Stomach (tissue), 9 donors: ENCODE data around the gene AKT1S1. TPM values are rescaled to one million over a fixed set of nuclear protein-coding genes. Genes with fewer than 3 reads are reported as not detected.
A peak's percentile ranks its signal among the peaks of the same experiment; 100 is the strongest.

Experiments
- DNase-seq, 2 donors: peaks; one replicate each; pipeline versions ENCODE4 v3.0.0 to v3.0.0-alpha.2; 2013 to 2019
- H3K27ac ChIP-seq, 5 donors: fragments of 200-600 bp in 4 of 5; sonication (generic) in 4 of 5; one replicate each; pipeline ENCODE4 v1.5.1; 2013 to 2019; ENCODE audit warnings: mild to moderate bottlenecking in 1 of 5, moderate library complexity in 1 of 5
- H3K27me3 ChIP-seq, 3 donors: fragments of 200-600 bp; sonication (generic); one replicate each; pipeline ENCODE4 v1.5.1; 2017 to 2019; ENCODE audit warnings: mixed run types in 1 of 3
- H3K36me3 ChIP-seq, 4 donors: fragments of 200-600 bp; sonication (generic); 1 replicate in 3 of 4; 2 replicates in 1 of 4; pipeline ENCODE4 v1.5.1; 2016 to 2019
- H3K4me1 ChIP-seq, 4 donors: fragments of 200-600 bp; sonication (generic); one replicate each; pipeline ENCODE4 v1.5.1; 2016 to 2019
- H3K4me3 ChIP-seq, 4 donors: fragments of 200-600 bp; sonication (generic) in 3 of 4; one replicate each; pipeline ENCODE4 v1.5.1; 2016 to 2019; ENCODE audit warnings: mild to moderate bottlenecking in 1 of 4
- H3K9me3 ChIP-seq, 4 donors: fragments of 200-600 bp; sonication (generic); one replicate each; pipeline ENCODE4 v1.5.1; 2016 to 2019
- EP300 ChIP-seq: sonication (generic); formaldehyde crosslinking; IDR thresholded peaks from one replicate; pipeline ENCODE4 v1.6.1; 2017; ENCODE audit warnings: antibody characterized with exemption
- POLR2A ChIP-seq, 4 donors: fragments of 450-650 bp; IDR thresholded peaks; one replicate each; pipeline ENCODE4 v1.6.1; 2016; ENCODE audit warnings: antibody characterized with exemption in 4 of 4, control low read depth in 2 of 4, mild to moderate bottlenecking in 1 of 4, moderate library complexity in 1 of 4
- POLR2AphosphoS5 ChIP-seq, 3 donors: sonication (generic); formaldehyde crosslinking; IDR thresholded peaks; one replicate each; pipeline ENCODE4 v1.6.1; 2016; ENCODE audit warnings: antibody characterized with exemption in 3 of 3
- WGBS, 5 donors: extraction: QIAGEN DNeasy Blood & Tissue Kit in 3 of 5; methylation state at CpG; one replicate each; pipeline versions ENCODE4 v1.1.5 to v1.1.7; 2013 to 2018; 5-methylcytosine and 5-hydroxymethylcytosine counted together
- intact Hi-C: fragments of 100-400 bp; cut with DNase I; formaldehyde crosslinking; loops from one replicate; pipeline ENCODE4 v1.15.1; 2023; ENCODE audit warnings: low total_unique reads
- polyA plus RNA-seq, 3 donors: library from polyadenylated mRNA; stranded (reverse); fragments of 200-250 nt; gene quantifications; one replicate each; pipeline ENCODE4 v1.2.3, GENCODE V29; 2013
- total RNA-seq, 5 donors: library from RNA; depleted of rRNA; stranded (reverse); fragments of >200 nt; gene quantifications; one replicate each; pipeline versions ENCODE4 v1.1.0 to v1.2.3, GENCODE V29; 2014 to 2016
- TF ChIP-seq, protein P1 (sequence below), 7 experiments: fragments of 450-650 bp in 4 of 7; fragments of 200-600 bp in 3 of 7; sonication (generic) in 3 of 7; IDR thresholded peaks; one replicate each; pipeline ENCODE4 v1.5.1; 2016 to 2019; ENCODE audit warnings: antibody characterized with exemption in 7 of 7, control low read depth in 2 of 7, mild to moderate bottlenecking in 1 of 7
- donor health status: healthy with polysubstance abuse.
- donor health status: Bipolar disorder and iron deficiency.
- donor health status: healthy.

Gene AKT1S1
- total and polyA plus RNA-seq, 8 donors: 3.5 to 63.7 (median 29.1) TPM

DNA sequence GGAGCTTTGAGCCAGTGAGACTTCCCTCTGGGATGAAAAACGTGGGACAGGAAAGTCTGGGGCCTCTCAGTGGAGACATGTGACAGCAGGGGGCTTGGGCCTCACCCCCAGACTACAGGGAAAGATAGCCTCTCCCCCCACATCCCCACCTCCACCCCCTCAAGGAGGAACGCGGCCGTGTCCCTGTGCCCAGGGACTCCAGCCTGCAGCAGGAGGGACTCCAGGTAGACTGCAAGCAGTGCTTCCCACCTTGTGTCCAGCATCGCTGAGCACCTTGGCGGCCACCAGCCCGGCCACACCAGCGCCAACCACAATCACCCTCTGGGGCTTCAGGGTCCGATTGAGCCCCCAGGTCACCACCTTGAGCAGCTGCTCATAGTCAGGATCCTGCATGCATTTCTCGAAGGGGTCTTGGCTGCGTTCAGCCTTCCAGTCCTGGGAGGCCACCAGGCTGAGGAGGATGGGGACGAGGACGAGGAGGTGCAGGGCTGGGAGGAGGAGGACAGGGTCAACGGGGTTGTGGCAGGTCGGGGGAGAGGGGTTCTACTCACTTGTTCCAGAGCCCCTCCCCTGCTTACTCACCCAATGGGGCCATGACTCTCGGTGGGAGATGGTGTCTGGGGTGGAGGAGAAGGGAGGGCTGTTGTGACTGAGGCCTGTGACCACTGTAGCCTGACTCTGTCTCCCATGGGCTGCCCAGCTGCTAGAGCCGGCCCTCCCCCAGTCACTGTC, 18.6 kb upstream of the AKT1S1 start:
- DNase-seq: no peak
- TF ChIP-seq, protein P1, sequence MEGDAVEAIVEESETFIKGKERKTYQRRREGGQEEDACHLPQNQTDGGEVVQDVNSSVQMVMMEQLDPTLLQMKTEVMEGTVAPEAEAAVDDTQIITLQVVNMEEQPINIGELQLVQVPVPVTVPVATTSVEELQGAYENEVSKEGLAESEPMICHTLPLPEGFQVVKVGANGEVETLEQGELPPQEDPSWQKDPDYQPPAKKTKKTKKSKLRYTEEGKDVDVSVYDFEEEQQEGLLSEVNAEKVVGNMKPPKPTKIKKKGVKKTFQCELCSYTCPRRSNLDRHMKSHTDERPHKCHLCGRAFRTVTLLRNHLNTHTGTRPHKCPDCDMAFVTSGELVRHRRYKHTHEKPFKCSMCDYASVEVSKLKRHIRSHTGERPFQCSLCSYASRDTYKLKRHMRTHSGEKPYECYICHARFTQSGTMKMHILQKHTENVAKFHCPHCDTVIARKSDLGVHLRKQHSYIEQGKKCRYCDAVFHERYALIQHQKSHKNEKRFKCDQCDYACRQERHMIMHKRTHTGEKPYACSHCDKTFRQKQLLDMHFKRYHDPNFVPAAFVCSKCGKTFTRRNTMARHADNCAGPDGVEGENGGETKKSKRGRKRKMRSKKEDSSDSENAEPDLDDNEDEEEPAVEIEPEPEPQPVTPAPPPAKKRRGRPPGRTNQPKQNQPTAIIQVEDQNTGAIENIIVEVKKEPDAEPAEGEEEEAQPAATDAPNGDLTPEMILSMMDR (IDR thresholded peaks at IDR 0.05): no peak
- TF ChIP-seq POLR2AphosphoS5 (IDR thresholded peaks at IDR 0.05): no peak
- no peak for TF ChIP-seq EP300
- Histone ChIP-seq H3K4me1 (peaks cover 12 to 25% (median 18%) of the 10 kb centered on the region in 4 donors), H3K36me3 (no peaks in the 10 kb centered on the region), H3K27me3 (peaks cover 0 to 29% (median 4%) of the 10 kb centered on the region in 3 donors), H3K4me3 (no peak overlapping the region), H3K27ac (peak overlapping the region in 1 of 5 donors; percentile 66), H3K9me3 (no peaks in the 10 kb centered on the region)
- 62 to 75% (median 65%) methylated on average over 14 to 17 of the region's 17 CpGs for WGBS, 5 donors
- intact Hi-C loops: no loop called here

DNA sequence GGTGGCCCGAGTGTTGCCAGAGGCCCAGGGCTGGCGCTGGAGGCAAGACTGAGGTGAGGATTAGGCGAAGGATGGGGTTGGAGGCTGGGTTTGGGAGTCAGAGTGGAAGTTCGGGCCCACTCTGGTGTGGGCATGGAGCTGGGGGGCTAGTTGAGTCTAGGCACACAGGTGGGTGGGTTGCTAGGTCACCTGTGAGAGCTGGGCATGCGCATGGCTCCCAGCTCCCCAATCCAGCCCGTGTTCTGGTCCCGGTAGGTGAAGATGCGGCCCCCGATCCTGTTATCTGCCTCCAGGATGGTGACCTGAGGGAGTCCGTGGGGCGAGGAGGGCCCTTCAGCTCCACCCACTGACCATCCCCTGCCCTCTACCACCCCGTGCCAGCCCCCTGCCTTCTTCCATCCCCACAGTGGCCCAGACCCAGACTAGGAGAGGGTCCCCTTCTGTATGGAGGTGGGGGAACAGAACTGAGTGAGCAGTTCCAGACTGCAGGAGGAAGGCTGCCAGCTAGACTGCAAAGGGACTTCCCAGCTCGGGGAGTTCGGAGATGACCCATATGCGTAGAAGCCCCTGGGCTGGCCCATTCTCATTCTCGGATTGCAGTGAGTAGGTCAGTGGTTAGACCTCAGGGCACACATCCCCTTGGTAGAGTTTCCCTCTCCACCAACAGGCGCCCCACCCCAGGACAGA, 17.9 kb upstream of the AKT1S1 start:
- Histone ChIP-seq H3K9me3 (no peaks in the 10 kb centered on the region), H3K36me3 (no peaks in the 10 kb centered on the region), H3K4me3 (no peak overlapping the region), H3K4me1 (peaks cover 19 to 32% (median 25%) of the 10 kb centered on the region in 4 donors), H3K27me3 (peaks cover 0 to 36% (median 11%) of the 10 kb centered on the region in 3 donors), H3K27ac (no peak overlapping the region)
- no peak for DNase-seq
- TF ChIP-seq POLR2A (IDR thresholded peaks at IDR 0.05): no peak
- TF ChIP-seq, protein P1 (IDR thresholded peaks at IDR 0.05): no peak
- TF ChIP-seq POLR2AphosphoS5 (IDR thresholded peaks at IDR 0.05): no peak
- TF ChIP-seq EP300: no peak
- WGBS, 5 donors: 75 to 88% (median 81%) methylated on average over 13 to 17 of the region's 17 CpGs
- intact Hi-C loops: no loop called here

DNA sequence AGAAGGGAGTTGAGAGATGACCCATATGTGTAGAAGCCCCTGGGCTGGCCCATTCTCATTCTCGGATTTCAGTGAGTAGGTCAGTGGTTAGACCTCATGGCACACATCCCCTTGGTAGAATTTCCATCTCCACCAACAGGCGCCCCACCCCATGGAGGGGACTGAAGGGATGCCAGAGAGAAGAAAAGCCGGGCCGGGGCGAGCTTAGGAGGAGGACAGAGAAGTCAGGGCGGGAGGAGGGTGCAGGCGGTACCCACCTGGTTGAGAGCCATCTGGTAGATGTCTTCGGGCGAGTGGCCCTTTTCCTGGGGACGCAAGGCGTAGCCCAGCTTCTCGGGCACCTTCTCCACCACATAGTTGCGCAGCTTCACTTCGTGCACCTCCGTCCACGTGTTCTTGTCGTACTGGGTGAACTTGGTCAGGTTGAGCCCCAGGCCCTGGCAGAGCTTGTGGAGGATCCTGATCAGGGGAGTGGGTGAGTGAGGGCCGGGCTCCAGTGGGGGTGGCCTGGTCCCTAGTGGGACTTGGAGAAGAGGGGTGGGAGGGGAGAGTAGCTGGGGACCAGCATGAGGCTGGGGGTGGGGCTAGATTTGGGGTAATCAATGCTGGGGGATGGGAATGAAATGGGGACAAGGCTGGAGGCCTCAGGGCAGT, 17.0 kb upstream of the AKT1S1 start:
- no peaks in the 10 kb centered on the region for H3K36me3 ChIP-seq
- 91 to 93% (median 92%) methylated on average over 18 of the region's 18 CpGs for WGBS, 5 donors
- peaks cover 19 to 37% (median 30%) of the 10 kb centered on the region in 4 donors for H3K4me1 ChIP-seq
- H3K4me3 ChIP-seq: no peak overlapping the region
- DNase-seq: no peak
- TF ChIP-seq POLR2A (IDR thresholded peaks at IDR 0.05) (no peak), EP300 (no peak), POLR2AphosphoS5 (IDR thresholded peaks at IDR 0.05) (no peak)
- TF ChIP-seq, protein P1 (IDR thresholded peaks at IDR 0.05): no peak
- no peak overlapping the region for H3K27ac ChIP-seq
- peaks cover 0 to 41% (median 16%) of the 10 kb centered on the region in 3 donors for H3K27me3 ChIP-seq
- H3K9me3 ChIP-seq: no peaks in the 10 kb centered on the region
- intact Hi-C loops: no loop called here

DNA sequence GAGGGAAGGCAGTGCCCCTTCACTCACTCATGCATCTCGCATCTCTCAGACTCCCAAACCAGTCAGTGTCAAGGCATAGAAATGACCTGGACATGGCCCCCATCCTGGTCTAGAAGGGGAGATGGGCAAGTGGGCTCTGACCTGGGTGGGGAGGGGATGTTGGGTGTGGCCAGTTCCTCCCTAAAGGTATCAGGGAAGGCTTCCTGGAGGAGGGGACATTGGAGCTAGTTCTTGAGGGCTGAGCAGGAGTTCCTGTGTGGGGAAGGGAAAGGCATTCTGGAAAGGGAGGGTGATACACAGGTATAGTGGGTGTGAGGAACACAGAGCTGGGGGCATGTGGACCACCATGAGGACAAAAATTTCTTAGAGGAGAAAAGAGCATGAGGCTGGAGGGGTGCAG, 15.6 kb upstream of the AKT1S1 start:
- WGBS, 5 donors: 76 to 92% (median 88%) methylated on average over 1 of the region's 1 CpG
- H3K27me3 ChIP-seq: peaks cover 0 to 40% (median 16%) of the 10 kb centered on the region in 3 donors
- H3K36me3 ChIP-seq: peaks cover 0 to 14% (median 14%) of the 10 kb centered on the region in 4 donors
- H3K9me3 ChIP-seq: no peaks in the 10 kb centered on the region
- no peak overlapping the region for H3K4me3 ChIP-seq
- TF ChIP-seq EP300: no peak
- TF ChIP-seq POLR2A (IDR thresholded peaks at IDR 0.05): no peak
- TF ChIP-seq, protein P1 (IDR thresholded peaks at IDR 0.05): no peak
- no peak for TF ChIP-seq POLR2AphosphoS5 (IDR thresholded peaks at IDR 0.05)
- no peak overlapping the region for H3K27ac ChIP-seq
- intact Hi-C loops: no loop called here
- DNase-seq: no peak
- peaks cover 14 to 31% (median 26%) of the 10 kb centered on the region in 4 donors for H3K4me1 ChIP-seq
